Type B pancreatic cell (in vitro differentiated cells): ENCODE data around the gene SEMA3G. TPM values are rescaled to one million over a fixed set of nuclear protein-coding genes. Genes with fewer than 3 reads are reported as not detected.
A peak's percentile ranks its signal among the peaks of the same experiment; 100 is the strongest.

Experiments used
- DNase-seq: peaks from one replicate; pipeline ENCODE4 v3.0.0; 2021; ENCODE audit warnings: mixed read lengths; ENCODE audit not compliant: unreplicated experiment; ENCODE audit errors: extremely low spot score
- H3K27ac Mint-ChIP-seq: 2 replicates; pipeline ENCODE4 v1.8.0; 2021; ENCODE audit warnings: mild to moderate bottlenecking, mixed read lengths
- H3K27me3 Mint-ChIP-seq: 2 replicates; pipeline ENCODE4 v1.8.0; 2021; ENCODE audit warnings: mixed read lengths
- H3K36me3 Mint-ChIP-seq: 2 replicates; pipeline ENCODE4 v1.8.0; 2021; ENCODE audit warnings: mixed read lengths
- H3K4me1 Mint-ChIP-seq: one replicate; pipeline ENCODE4 v1.8.0; 2021; ENCODE audit warnings: mixed read lengths; ENCODE audit not compliant: unreplicated experiment
- H3K4me3 Mint-ChIP-seq: 2 replicates; pipeline ENCODE4 v1.8.0; 2021; ENCODE audit warnings: mild to moderate bottlenecking, mixed read lengths
- H3K9me3 Mint-ChIP-seq: 2 replicates; pipeline ENCODE4 v1.8.0; 2021; ENCODE audit warnings: mixed read lengths
- total RNA-seq: library from RNA; stranded (reverse); gene quantifications from 2 replicates; pipeline ENCODE4 v1.2.1, GENCODE V29; 2021; ENCODE audit warnings: low replicate concordance
- TF ChIP-seq, protein P1 (sequence below): fragments of 200-600 bp; sonication (generic); conservative IDR thresholded peaks from 2 replicates; pipeline ENCODE4 v1.5.0; 2021; ENCODE audit warnings: antibody characterized with exemption, mild to moderate bottlenecking

SEMA3G gene
- total RNA-seq, 1 donor from 2014 or later, result 0.77 TPM

DNA sequence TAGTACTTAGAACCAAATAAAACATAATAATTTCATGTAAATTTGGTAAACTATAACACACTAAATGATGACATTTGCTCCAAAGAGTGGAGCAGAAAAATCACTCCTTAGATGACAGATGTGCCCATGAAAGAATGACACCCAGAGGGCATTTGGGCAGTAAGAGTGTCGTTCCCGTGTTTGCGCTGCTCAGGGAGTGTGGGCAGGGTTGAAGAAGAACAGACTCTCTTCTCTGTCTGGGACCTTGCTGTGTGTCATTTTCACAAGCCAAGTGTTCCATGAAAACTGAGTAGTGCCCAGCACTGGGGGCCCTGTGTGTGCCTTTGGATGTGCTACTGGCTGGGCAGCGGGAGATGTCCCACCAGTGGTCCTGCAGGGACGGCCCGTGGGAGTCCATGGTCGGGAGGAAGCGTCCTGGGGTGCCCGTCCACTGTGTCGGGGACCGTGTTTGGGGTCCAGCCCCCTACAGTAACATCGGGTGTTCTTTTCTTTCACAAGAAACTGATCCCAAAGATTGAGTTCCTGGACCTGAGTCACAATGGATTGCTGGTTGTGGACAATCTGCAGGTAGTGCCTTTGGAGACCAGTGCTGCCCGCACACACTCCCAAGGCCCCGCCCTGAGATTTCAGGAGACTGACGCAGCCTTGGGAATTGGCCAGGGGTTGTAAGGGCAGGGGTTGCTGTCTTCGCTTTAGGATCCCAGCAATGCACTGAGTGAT, 32.3 kb upstream of the SEMA3G start:
- TF ChIP-seq, protein P1, sequence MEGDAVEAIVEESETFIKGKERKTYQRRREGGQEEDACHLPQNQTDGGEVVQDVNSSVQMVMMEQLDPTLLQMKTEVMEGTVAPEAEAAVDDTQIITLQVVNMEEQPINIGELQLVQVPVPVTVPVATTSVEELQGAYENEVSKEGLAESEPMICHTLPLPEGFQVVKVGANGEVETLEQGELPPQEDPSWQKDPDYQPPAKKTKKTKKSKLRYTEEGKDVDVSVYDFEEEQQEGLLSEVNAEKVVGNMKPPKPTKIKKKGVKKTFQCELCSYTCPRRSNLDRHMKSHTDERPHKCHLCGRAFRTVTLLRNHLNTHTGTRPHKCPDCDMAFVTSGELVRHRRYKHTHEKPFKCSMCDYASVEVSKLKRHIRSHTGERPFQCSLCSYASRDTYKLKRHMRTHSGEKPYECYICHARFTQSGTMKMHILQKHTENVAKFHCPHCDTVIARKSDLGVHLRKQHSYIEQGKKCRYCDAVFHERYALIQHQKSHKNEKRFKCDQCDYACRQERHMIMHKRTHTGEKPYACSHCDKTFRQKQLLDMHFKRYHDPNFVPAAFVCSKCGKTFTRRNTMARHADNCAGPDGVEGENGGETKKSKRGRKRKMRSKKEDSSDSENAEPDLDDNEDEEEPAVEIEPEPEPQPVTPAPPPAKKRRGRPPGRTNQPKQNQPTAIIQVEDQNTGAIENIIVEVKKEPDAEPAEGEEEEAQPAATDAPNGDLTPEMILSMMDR, result no peak
- H3K27ac Mint-ChIP-seq, result no peak overlapping the region
- no peak for DNase-seq
- H3K4me3 Mint-ChIP-seq, result no peak overlapping the region
- no peaks in the 10 kb centered on the region for H3K27me3 Mint-ChIP-seq
- peaks cover 3% of the 10 kb centered on the region for H3K4me1 Mint-ChIP-seq
- no peaks in the 10 kb centered on the region for H3K9me3 Mint-ChIP-seq
- peaks cover 27% of the 10 kb centered on the region for H3K36me3 Mint-ChIP-seq

DNA sequence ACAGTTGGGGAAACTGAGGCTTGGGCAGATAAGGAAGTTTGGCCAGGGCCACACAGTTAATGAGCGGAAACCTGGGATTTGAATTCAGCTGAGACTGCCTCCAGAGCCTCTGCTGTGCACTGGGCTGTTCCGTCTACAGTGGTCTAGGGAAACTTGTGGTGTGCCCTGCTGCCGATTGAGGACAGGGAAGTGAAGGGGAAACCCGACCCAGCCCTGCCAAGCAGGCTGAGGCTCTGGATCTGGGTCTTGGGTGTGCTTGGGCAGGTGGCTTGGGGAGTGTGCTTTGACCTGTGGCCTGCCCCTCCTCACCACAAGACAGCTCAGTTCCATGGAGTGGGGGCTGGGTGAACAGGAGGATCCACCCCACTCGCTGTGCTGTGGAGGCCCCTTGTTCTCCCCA, 28.1 kb upstream of the SEMA3G start:
- H3K27ac Mint-ChIP-seq, result no peak overlapping the region
- peaks cover 14% of the 10 kb centered on the region for H3K4me1 Mint-ChIP-seq
- no peak for DNase-seq
- H3K27me3 Mint-ChIP-seq, result no peaks in the 10 kb centered on the region
- peaks cover 20% of the 10 kb centered on the region for H3K36me3 Mint-ChIP-seq
- no peak overlapping the region for H3K4me3 Mint-ChIP-seq
- TF ChIP-seq, protein P1, result no peak
- no peaks in the 10 kb centered on the region for H3K9me3 Mint-ChIP-seq

DNA sequence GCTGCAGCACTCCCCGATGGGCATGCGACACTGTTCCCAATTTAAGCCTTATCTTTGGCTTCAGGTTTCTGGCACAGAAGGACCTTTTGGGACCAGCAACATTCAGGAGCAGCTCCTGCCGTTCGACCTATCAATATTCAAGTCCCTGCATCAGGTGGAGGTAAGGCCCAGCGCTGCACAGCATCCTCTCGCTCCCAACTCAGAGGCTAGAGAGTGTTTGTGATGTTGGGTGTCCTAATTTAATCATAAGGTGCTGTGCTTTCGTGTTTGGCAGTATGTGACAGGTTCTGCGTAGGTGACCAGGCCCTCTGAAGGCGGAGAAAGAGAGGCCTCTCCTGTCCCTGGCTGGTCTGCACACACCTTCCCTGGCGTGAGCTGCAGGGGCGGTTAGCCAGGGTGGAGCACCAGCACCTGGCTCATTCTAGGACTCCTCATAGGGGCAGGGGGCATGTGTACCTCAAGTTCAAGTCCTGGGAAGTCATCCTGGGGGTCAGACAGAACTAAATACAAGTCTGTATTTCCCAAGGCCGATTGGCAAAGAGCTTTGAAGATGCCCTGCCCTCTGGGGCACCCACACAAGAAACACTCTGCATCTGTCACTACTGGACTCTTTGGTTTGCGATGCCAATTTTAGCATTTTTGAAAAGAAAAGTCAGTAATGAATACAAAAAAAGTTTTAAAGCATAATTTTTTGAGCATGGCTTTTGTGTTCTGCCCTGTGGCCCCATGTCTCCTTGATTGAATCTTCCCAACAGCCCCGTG, 27.5 kb upstream of the SEMA3G start:
- Mint-ChIP-seq H3K27me3 (no peaks in the 10 kb centered on the region), H3K27ac (no peak overlapping the region), H3K4me1 (peaks cover 14% of the 10 kb centered on the region), H3K9me3 (no peaks in the 10 kb centered on the region), H3K4me3 (no peak overlapping the region), H3K36me3 (peaks cover 19% of the 10 kb centered on the region)
- no peak for DNase-seq
- TF ChIP-seq, protein P1, result no peak

DNA sequence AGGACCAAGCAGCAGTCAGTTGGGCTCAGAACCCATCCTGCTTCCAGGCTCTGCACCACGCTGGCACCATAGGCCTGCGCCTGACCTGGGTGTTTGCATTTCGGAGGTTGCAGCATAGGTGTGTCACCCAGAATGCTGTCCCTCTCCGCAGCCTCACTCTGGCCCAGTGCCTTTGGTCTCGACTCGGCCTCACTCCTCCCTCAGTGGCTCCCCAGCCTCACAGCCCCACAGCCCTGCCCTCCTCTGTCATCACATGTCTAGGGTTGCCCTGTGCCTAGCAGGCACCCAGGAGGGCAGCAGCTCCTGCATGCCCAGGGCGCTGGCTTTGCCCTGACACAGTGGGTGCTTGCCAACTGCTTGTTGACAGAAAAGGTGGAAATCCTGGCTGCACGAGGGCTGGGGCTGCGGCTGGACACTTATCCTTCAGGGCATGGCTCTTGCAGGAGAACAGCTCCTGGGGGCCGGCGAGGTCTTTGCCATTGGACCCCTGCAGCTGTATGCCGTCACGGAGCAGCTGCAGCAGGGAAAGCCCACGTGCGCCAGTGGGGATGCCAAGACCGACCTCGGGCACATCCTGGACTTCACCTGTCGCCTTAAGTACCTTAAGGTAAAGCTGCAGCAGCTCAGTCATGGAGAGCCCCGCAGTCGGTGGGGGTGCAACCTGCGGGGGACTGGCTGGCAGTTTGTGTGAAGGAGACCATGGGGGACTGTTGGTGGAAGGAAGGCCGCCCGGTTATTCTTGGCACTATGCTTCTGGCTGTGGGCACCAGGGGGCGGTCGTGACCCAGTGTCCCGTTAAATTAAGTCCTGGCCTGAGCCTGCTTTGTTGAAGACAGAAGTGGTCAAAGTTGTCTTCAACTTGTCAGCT, 26.7 kb upstream of the SEMA3G start:
- TF ChIP-seq, protein P1, result peak; percentile 76
- no peak overlapping the region for H3K27ac Mint-ChIP-seq
- no peak for DNase-seq
- H3K27me3 Mint-ChIP-seq, result no peaks in the 10 kb centered on the region
- peaks cover 14% of the 10 kb centered on the region for H3K4me1 Mint-ChIP-seq
- no peak overlapping the region for H3K4me3 Mint-ChIP-seq
- H3K9me3 Mint-ChIP-seq, result no peaks in the 10 kb centered on the region
- peaks cover 19% of the 10 kb centered on the region for H3K36me3 Mint-ChIP-seq

DNA sequence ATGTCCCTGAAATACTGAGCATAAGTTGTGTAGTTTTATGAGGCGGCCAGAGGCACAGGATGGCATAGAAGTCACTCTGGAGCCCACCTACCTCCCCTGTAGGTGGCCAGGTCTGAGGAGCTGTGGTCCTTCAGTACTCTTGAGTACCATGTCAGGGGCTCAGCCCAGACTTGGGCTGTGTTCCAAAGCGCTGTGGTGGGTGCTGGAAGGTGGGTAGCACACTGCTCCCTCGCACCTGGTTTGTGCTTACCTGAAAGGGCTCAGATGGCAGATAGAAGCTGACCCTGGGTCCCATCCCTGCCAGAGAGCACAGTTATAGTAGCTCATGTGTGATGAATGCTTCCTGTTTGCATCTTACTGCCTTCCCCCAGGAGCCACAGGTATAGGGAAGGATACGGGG, 26.0 kb upstream of the SEMA3G start:
- no peak for DNase-seq
- Mint-ChIP-seq H3K27ac (no peak overlapping the region), H3K27me3 (no peaks in the 10 kb centered on the region), H3K4me1 (peaks cover 14% of the 10 kb centered on the region), H3K4me3 (no peak overlapping the region), H3K36me3 (peaks cover 20% of the 10 kb centered on the region), H3K9me3 (no peaks in the 10 kb centered on the region)
- TF ChIP-seq, protein P1, result no peak
